Esophagus squamous epithelium (tissue), 5 donors: ENCODE measurements around the gene PPP1R27. TPM values are rescaled to one million over a fixed set of nuclear protein-coding genes. Genes with fewer than 3 reads are reported as not detected.
A peak's percentile ranks its signal among the peaks of the same experiment; 100 is the strongest.

Source experiments
- DNase-seq: peaks from one replicate; lab custom pipeline; 2025; lab: John Stamatoyannopoulos, UW
- H3K27ac ChIP-seq, 4 donors: fragments of 200-600 bp; sonication (generic); one replicate each; pipeline ENCODE4 v1.5.1; 2016 to 2019; ENCODE audit warnings: mild to moderate bottlenecking in 1 of 4
- H3K27me3 ChIP-seq, 4 donors: fragments of 200-600 bp; sonication (generic); 1 replicate in 3 of 4; 2 replicates in 1 of 4; pipeline versions ENCODE4 v1.5.1 to v1.6.0; 2017 to 2021; ENCODE audit warnings: antibody characterized with exemption in 1 of 4
- H3K36me3 ChIP-seq, 3 donors: fragments of 200-600 bp; sonication (generic); one replicate each; pipeline ENCODE4 v1.5.1; 2016 to 2019
- H3K4me1 ChIP-seq, 3 donors: fragments of 200-600 bp; sonication (generic); one replicate each; pipeline ENCODE4 v1.5.1; 2017 to 2019
- H3K4me3 ChIP-seq, 4 donors: fragments of 200-600 bp; sonication (generic); 1 replicate in 3 of 4; 2 replicates in 1 of 4; pipeline ENCODE4 v1.5.1; 2016 to 2019; ENCODE audit warnings: mild to moderate bottlenecking in 2 of 4, moderate library complexity in 1 of 4
- H3K9me3 ChIP-seq, 3 donors: fragments of 200-600 bp; sonication (generic); one replicate each; pipeline ENCODE4 v1.5.1; 2016 to 2019
- POLR2A ChIP-seq, 4 donors: fragments of 450-650 bp; IDR thresholded peaks; one replicate each; pipeline ENCODE4 v1.6.1; 2017; ENCODE audit warnings: antibody characterized with exemption in 4 of 4, mild to moderate bottlenecking in 4 of 4, moderate library complexity in 3 of 4
- WGBS, 2 donors: methylation state at CpG; one replicate each; pipeline ENCODE4 v1.1.5; 2018; 5-methylcytosine and 5-hydroxymethylcytosine counted together
- intact Hi-C: fragments of 100-400 bp; cut with DNase I; formaldehyde crosslinking; loops from one replicate; pipeline ENCODE4 v1.15.0; 2022
- total RNA-seq, 4 donors: library from RNA; depleted of rRNA; stranded (reverse); fragments of >200 nt; gene quantifications; one replicate each; pipeline ENCODE4 v1.1.0, GENCODE V29; 2016
- TF ChIP-seq, protein P1 (sequence below), 6 experiments: fragments of 450-650 bp in 4 of 6; fragments of 200-600 bp in 2 of 6; sonication (generic) in 2 of 6; IDR thresholded peaks; one replicate each; pipeline ENCODE4 v1.5.1; 2016 to 2019; ENCODE audit warnings: antibody characterized with exemption in 6 of 6, mild to moderate bottlenecking in 4 of 6, moderate library complexity in 4 of 6
- donor health status: DM: yes; HTN: yes; CAD: no.

The PPP1R27 gene
- total RNA-seq, 4 donors from 2014 or later: not detected

DNA sequence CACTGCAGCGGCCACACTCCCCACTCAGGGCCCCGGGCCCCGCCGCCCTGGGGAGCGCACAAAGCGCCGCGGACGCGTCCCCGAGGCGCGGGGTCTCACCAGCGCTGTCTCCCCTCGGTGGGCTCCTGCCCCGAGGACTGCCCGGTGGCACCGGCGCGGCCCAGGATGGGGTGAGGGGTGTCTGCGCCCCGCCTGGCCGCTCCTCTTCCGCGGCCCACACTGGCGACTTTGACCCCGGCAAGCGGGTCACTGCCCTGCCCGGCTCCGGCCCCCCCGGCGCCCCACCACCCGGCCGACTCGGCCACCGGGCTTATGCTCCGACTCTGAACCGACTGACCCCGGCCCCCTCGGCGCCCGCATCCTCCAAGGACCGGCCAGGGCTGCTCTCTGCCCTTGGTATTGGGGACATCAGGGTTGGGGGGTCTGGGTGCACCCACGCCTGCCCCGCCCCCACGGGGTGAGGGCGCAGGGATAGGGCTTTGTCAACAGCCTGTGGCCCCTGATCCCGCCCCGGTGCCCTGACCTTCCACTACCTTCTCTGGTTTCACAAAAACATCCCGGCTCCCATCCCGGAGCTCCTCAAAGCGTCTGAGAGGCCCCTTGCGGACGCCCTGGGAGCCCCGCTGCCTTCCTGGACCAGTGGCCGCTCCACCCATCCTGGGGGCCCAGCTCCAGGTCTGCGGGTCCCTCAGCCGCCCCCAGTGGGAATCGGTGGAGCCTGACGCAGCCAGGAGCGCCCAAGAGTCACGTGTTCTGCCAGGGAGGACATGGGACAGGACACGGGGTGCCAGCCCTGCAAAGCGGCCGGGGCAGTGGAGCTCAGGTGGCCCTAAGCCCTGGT is 30.1 kb downstream of the PPP1R27 start:
- H3K27ac ChIP-seq: no peak overlapping the region
- WGBS, 2 donors: 2% methylated on average over 8 of the region's 65 CpGs; no CpG with 5 or more reads in 1 of the 2 donors
- intact Hi-C loops: no loop called here
- no peaks in the 10 kb centered on the region for H3K9me3 ChIP-seq
- peak overlapping the region in 2 of 4 donors; percentile 34 to 54 for H3K4me3 ChIP-seq
- H3K27me3 ChIP-seq: peaks cover 24 to 100% (median 33%) of the 10 kb centered on the region in 4 donors
- no peak for TF ChIP-seq POLR2A (IDR thresholded peaks at IDR 0.05)
- TF ChIP-seq, protein P1, sequence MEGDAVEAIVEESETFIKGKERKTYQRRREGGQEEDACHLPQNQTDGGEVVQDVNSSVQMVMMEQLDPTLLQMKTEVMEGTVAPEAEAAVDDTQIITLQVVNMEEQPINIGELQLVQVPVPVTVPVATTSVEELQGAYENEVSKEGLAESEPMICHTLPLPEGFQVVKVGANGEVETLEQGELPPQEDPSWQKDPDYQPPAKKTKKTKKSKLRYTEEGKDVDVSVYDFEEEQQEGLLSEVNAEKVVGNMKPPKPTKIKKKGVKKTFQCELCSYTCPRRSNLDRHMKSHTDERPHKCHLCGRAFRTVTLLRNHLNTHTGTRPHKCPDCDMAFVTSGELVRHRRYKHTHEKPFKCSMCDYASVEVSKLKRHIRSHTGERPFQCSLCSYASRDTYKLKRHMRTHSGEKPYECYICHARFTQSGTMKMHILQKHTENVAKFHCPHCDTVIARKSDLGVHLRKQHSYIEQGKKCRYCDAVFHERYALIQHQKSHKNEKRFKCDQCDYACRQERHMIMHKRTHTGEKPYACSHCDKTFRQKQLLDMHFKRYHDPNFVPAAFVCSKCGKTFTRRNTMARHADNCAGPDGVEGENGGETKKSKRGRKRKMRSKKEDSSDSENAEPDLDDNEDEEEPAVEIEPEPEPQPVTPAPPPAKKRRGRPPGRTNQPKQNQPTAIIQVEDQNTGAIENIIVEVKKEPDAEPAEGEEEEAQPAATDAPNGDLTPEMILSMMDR (IDR thresholded peaks at IDR 0.05): no peak
- DNase-seq: no peak
- H3K4me1 ChIP-seq: peaks cover 6 to 22% (median 19%) of the 10 kb centered on the region in 3 donors
- H3K36me3 ChIP-seq: no peaks in the 10 kb centered on the region

DNA sequence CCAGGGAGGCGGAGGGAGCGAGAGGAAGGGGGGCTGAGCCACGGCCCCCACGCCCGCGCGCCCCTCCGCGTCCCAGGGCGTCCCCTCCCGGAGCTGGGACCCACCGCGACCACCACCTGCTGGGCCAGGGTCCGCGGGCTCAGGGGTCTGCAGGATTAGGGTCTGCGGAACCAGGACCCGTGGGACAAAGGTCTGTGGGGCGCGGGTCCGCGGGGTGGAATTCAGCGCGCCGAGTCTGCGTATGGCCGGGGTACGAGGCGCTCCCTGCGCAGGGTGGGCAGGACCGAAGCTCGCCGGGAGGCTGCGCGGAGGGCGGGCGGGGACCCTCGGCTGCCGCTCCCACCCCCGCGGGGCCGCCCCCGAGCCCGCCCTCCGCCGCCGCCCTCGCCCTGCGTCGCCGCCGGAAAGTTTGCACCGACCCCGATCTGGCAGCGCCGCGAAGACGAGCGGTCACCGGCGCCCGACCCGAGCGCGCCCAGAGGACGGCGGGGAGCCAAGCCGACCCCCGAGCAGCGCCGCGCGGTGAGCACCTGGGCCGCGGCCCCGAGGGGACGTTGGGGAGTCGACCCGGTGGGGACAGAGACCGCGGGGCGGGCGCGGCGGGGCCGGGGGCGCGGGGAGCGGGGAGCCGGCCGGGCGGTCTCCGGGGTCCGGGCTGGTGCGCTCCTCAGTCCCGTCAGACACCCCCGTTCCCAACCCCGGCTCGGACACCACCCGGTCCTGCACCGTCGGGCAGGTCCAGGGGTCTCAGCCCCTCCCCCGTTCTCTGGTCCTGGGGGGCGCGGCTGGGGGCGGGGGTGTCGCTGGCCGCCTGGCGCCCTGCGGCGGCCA is 30.9 kb downstream of the PPP1R27 start, which contains the start of gene GCGR:
TSS of gene GCGR (plus strand) at position 423 of the 831 bp plus-strand sequence. CDS start 4,869 bp downstream, outside the sequence.
- 3% methylated on average over 24 of the region's 110 CpGs; no CpG with 5 or more reads in 1 of the 2 donors for WGBS, 2 donors
- DNase-seq: no peak
- Histone ChIP-seq H3K36me3 (no peaks in the 10 kb centered on the region), H3K27me3 (peaks cover 24 to 95% (median 33%) of the 10 kb centered on the region in 4 donors), H3K4me3 (peak within 1 kb of the TSS in 2 of 4 donors; percentile 34 to 54), H3K4me1 (peaks cover 6 to 22% (median 19%) of the 10 kb centered on the region in 3 donors), H3K9me3 (no peaks in the 10 kb centered on the region), H3K27ac (no peak within 1 kb of the TSS)
- TF ChIP-seq POLR2A (IDR thresholded peaks at IDR 0.05): no peak
- TF ChIP-seq, protein P1 (IDR thresholded peaks at IDR 0.05): no peak
- intact Hi-C loops: no loop called here

DNA sequence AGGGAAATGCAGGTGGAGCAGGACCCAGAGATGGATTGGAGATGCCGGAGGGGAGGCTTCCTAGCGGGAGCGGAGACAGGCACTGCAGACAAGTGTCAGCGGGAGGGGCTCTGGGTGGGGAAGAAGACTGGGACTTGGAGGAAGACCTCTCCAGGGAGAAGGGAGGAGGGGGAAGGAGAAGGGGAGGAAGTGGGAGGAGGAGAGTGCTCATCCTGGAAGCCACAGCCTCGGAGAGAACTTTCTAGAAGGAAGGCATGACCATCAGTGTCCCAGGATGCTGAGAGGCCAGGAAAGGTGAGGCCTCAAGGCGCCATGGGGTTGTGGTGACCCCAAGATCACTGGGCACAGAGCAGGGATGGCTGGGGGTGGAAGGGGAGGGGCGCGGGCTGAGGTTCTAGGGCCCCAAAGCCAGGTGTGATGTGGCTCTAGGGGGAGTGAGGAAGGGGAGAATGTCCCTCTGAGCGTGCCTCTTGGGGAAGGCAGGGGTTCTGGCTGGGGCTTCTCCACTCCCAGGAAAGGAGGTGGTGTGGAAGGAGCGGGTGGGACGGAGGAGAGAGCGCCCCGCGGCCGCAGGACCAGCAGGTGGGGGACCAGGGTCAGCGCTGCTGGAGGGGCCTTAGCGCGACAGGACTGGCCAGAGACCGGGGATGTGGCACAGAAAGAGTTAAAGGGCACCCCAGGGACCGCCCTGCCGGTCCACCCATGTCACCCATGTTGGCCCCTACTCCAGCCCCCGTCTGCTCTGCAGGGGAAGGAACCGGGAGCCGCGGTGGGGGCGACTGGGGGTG is 31.8 kb downstream of the PPP1R27 start:
- H3K9me3 ChIP-seq: no peaks in the 10 kb centered on the region
- no peak overlapping the region for H3K4me3 ChIP-seq
- no peaks in the 10 kb centered on the region for H3K36me3 ChIP-seq
- H3K27me3 ChIP-seq: peaks cover 24 to 86% (median 33%) of the 10 kb centered on the region in 4 donors
- no peak for TF ChIP-seq POLR2A (IDR thresholded peaks at IDR 0.05)
- TF ChIP-seq, protein P1 (IDR thresholded peaks at IDR 0.05): no peak
- H3K27ac ChIP-seq: no peak overlapping the region
- peaks cover 6 to 22% (median 19%) of the 10 kb centered on the region in 3 donors for H3K4me1 ChIP-seq
- no peak for DNase-seq
- WGBS, 2 donors: 31 to 41% methylated on average over 9 to 25 of the region's 26 CpGs
- intact Hi-C loops: no loop called here

DNA sequence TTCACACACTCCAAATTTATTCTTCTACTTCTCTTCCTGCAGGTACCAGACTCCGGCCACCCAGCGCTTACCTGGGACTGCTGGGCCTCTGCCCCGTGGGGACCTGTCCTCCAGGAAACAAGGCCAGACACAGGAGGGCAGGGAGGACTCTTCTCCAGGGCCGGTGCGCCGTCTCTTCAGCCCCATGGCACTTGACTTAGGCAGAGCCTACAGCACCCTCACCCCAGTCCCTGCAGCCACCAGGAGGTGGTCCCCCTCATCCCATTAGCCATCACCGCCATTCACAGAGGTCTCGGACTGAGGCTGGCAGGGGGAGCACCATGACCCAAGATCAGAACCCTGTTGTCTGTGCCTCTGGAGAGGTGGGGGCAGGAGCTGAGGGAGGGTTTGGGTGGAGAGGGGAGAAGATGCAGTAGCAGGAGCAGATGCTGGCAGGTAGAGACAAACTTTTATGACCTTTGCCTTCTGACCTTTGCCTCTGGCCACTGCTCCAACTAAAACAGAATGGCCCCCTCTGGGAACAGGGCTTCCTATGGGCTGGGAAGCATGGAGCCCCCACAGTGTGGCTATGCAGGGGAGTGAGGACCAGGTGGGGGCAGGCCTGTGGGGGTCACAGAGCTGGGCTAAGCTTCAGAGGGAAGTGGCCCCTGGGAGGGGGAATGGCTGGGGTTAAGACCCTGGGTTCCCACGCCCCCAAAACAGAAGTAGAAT is 32.6 kb downstream of the PPP1R27 start:
- intact Hi-C loops: no loop called here
- Histone ChIP-seq H3K4me1 (peaks cover 6 to 22% (median 19%) of the 10 kb centered on the region in 3 donors), H3K4me3 (no peak overlapping the region), H3K9me3 (no peaks in the 10 kb centered on the region), H3K36me3 (no peaks in the 10 kb centered on the region), H3K27ac (no peak overlapping the region), H3K27me3 (peaks cover 24 to 77% (median 33%) of the 10 kb centered on the region in 4 donors)
- 78 to 90% methylated on average over 6 to 7 of the region's 9 CpGs for WGBS, 2 donors
- TF ChIP-seq POLR2A (IDR thresholded peaks at IDR 0.05): no peak
- TF ChIP-seq, protein P1 (IDR thresholded peaks at IDR 0.05): no peak
- no peak for DNase-seq
